A549 (cell line): Measurements from ENCODE around the gene DLGAP1. TPM values are rescaled to one million over a fixed set of nuclear protein-coding genes. Genes with fewer than 3 reads are reported as not detected.

ENCODE experiments used
- ATAC-seq, 2 experiments: fragments of 200-7000 bp in 1 of 2; fragments of >200 bp in 1 of 2; cut with Nextera tagmentation in 1 of 2; cut with Tn5 transposase in 1 of 2; 3 replicates each; pipeline versions ENCODE4 v1.8.0 to v1.9.1; 2018 to 2020; ENCODE audit warnings: mild to moderate bottlenecking in 1 of 2, moderate library complexity in 1 of 2
- CTCF ChIA-PET: fragments of 300-600 bp; sonication (Branson Sonifier 250); formaldehyde crosslinking; extraction: SDS; loops from one replicate; lab custom pipeline; 2021; ENCODE audit warnings: antibody characterized with exemption, inconsistent platforms; lab: Yijun Ruan, JAX
- POLR2A ChIA-PET: fragments of 350-600 bp; formaldehyde crosslinking; extraction: SDS; loops from one replicate; lab custom pipeline; 2021; ENCODE audit warnings: antibody characterized with exemption, inconsistent platforms; lab: Yijun Ruan, JAX
- DNase-seq, 2 experiments: peaks; one replicate each; pipeline versions ENCODE4 v3.0.0 to v3.0.0-alpha.2; 2011 to 2016; ENCODE audit warnings: low read depth in 1 of 2, low spot score in 1 of 2
- FAIRE-seq: peaks from 2 replicates; lab custom pipeline; 2011; peaks lifted over from hg19 to GRCh38; lab: Jason Lieb, UNC
- H3K27ac ChIP-seq, 2 experiments: fragments of >200 bp; sonication (Bioruptor Twin); formaldehyde crosslinking; 3 replicates each; pipeline ENCODE4 v1.5.1; 2016 to 2017
- H3K4me1 ChIP-seq: fragments of >200 bp; sonication (Bioruptor Twin); formaldehyde crosslinking; 3 replicates; pipeline ENCODE4 v1.6.1; 2016
- H3K4me2 ChIP-seq: fragments of >200 bp; sonication (Bioruptor Twin); formaldehyde crosslinking; 3 replicates; pipeline ENCODE4 v1.6.1; 2016
- H3K4me3 ChIP-seq: fragments of >200 bp; sonication (Bioruptor Twin); formaldehyde crosslinking; 3 replicates; pipeline ENCODE4 v1.5.1; 2016
- H3K9me3 ChIP-seq: fragments of >200 bp; sonication (Bioruptor Twin); formaldehyde crosslinking; 3 replicates; pipeline ENCODE4 v1.6.1; 2016
- BHLHE40 ChIP-seq: IDR thresholded peaks from 2 replicates; pipeline ENCODE4 v1.6.1; 2012; ENCODE audit warnings: low read depth, low read length, inconsistent platforms
- FOSL2 ChIP-seq, 2 experiments: fragments of 450-650 bp in 1 of 2; fragments of >200 bp in 1 of 2; sonication (Bioruptor Twin) in 1 of 2; formaldehyde crosslinking; IDR thresholded peaks; 2 replicates each; pipeline versions ENCODE4 v1.5.0 to v1.6.1; 2016 to 2020; ENCODE audit warnings: mild to moderate bottlenecking in 1 of 2, moderate library complexity in 1 of 2
- FOXS1 ChIP-seq: fragments of 250-450 bp; sonication (Bioruptor Pico); IDR thresholded peaks from 2 replicates; pipeline ENCODE4 v1.5.0; 2020; ENCODE audit warnings: mild to moderate bottlenecking, moderate library complexity
- GATA3 ChIP-seq: IDR thresholded peaks from 2 replicates; pipeline ENCODE4 v1.6.1; 2012; ENCODE audit warnings: borderline replicate concordance
- HDAC2 ChIP-seq: fragments of 200-600 bp; sonication (generic); IDR thresholded peaks from 2 replicates; pipeline ENCODE4 v1.6.1; 2016
- HEYL ChIP-seq: fragments of 250-450 bp; sonication (Bioruptor Pico); IDR thresholded peaks from 2 replicates; pipeline ENCODE4 v1.8.0; 2021; ENCODE audit warnings: mild to moderate bottlenecking, moderate library complexity
- HOXB13 ChIP-seq: fragments of 250-450 bp; sonication (Bioruptor Pico); IDR thresholded peaks from 2 replicates; pipeline ENCODE4 v1.5.0; 2020; ENCODE audit warnings: low read depth, mild to moderate bottlenecking, moderate library complexity
- JUNB ChIP-seq: fragments of >200 bp; sonication (Bioruptor Twin); formaldehyde crosslinking; IDR thresholded peaks from 2 replicates; pipeline ENCODE4 v1.6.1; 2016
- MAZ ChIP-seq: fragments of 150-350 bp; IDR thresholded peaks from 2 replicates; pipeline ENCODE4 v1.6.1; 2014; ENCODE audit warnings: antibody characterized with exemption, low read depth, low read length, borderline replicate concordance
- MYC ChIP-seq: IDR thresholded peaks from 2 replicates; pipeline ENCODE4 v1.6.1; 2012; ENCODE audit warnings: mild to moderate bottlenecking, inconsistent platforms, low read length, improper control_type of control experiment, borderline replicate concordance
- RCOR1 ChIP-seq: fragments of 150-350 bp; IDR thresholded peaks from 2 replicates; pipeline ENCODE4 v1.6.1; 2014; ENCODE audit warnings: antibody characterized with exemption, low read length, low read depth
- RFX5 ChIP-seq: fragments of 450-650 bp; IDR thresholded peaks from 2 replicates; pipeline ENCODE4 v1.7.1; 2014; ENCODE audit warnings: antibody characterized with exemption, mild to moderate bottlenecking, moderate library complexity
- RNF2 ChIP-seq: fragments of 200-600 bp; sonication (generic); IDR thresholded peaks from 2 replicates; pipeline ENCODE4 v1.6.1; 2016; ENCODE audit warnings: low read depth, mild to moderate bottlenecking, antibody characterized with exemption, moderate library complexity, borderline replicate concordance
- SREBF2 ChIP-seq: fragments of 450-650 bp; IDR thresholded peaks from 2 replicates; pipeline ENCODE4 v1.6.1; 2014; ENCODE audit warnings: mild to moderate bottlenecking, moderate library complexity
- TFCP2L1 ChIP-seq: fragments of 250-450 bp; sonication (Bioruptor Pico); IDR thresholded peaks from 2 replicates; pipeline ENCODE4 v1.5.0; 2021; ENCODE audit warnings: mild to moderate bottlenecking
- ZNF302 ChIP-seq: fragments of 250-450 bp; sonication (Bioruptor Pico); IDR thresholded peaks from 2 replicates; pipeline ENCODE4 v1.9.0; 2021; ENCODE audit warnings: inconsistent platforms, mild to moderate bottlenecking, moderate library complexity
- WGBS: methylation state at CpG from one replicate; pipeline ENCODE4 v1.1.6; 2017; ENCODE audit errors: missing lambda C conversion rate; 5-methylcytosine and 5-hydroxymethylcytosine counted together
- polyA plus RNA-seq, 4 experiments: library from polyadenylated mRNA; depleted of rRNA in 3 of 4; stranded (reverse); fragments of >200 nt; fragmentation: RNase III in 1 of 4; extraction: RNeasy Plus Mini Kit Qiagen cat#74134 plus additional on column Dnase treatment in 1 of 4; gene quantifications; 2 replicates in 3 of 4; 3 replicates in 1 of 4; pipeline ENCODE4 v1.2.3, GENCODE V29; 2011 to 2017
- TF ChIP-seq, protein P1 (sequence below): IDR thresholded peaks from 2 replicates; pipeline ENCODE4 v1.6.1; 2012
- TF ChIP-seq, protein P2 (sequence below): fragments of 150-350 bp; IDR thresholded peaks from 2 replicates; pipeline ENCODE4 v1.6.1; 2014; ENCODE audit warnings: low read depth, mild to moderate bottlenecking, low read length
- TF ChIP-seq, protein P3 (sequence below): fragments of >200 bp; sonication (Bioruptor Twin); formaldehyde crosslinking; IDR thresholded peaks from 2 replicates; pipeline ENCODE4 v1.6.1; 2016
- TF ChIP-seq, protein P4 (sequence below): fragments of 450-650 bp; IDR thresholded peaks from 2 replicates; pipeline ENCODE4 v1.6.1; 2014; ENCODE audit warnings: antibody characterized with exemption
- TF ChIP-seq, protein P5 (sequence below): IDR thresholded peaks from 2 replicates; pipeline ENCODE4 v1.6.1; 2012
- TF ChIP-seq, protein P6 (sequence below): fragments of 200-600 bp; sonication (generic); IDR thresholded peaks from 2 replicates; pipeline ENCODE4 v1.6.1; 2016; ENCODE audit warnings: antibody characterized with exemption, mild to moderate bottlenecking, moderate library complexity
- TF ChIP-seq, protein P7 (sequence below): fragments of >200 bp; sonication (Bioruptor Twin); formaldehyde crosslinking; IDR thresholded peaks from 3 replicates; pipeline ENCODE4 v1.5.1; 2016
- TF ChIP-seq, protein P8 (sequence below): fragments of >200 bp; sonication (Bioruptor Twin); formaldehyde crosslinking; IDR thresholded peaks from 3 replicates; pipeline ENCODE4 v1.6.1; 2016

The DLGAP1 gene
- polyA plus RNA-seq, 2 of the 4 experiments (the other 2 are of a cell fraction): 0.04 to 0.12 TPM

DNA sequence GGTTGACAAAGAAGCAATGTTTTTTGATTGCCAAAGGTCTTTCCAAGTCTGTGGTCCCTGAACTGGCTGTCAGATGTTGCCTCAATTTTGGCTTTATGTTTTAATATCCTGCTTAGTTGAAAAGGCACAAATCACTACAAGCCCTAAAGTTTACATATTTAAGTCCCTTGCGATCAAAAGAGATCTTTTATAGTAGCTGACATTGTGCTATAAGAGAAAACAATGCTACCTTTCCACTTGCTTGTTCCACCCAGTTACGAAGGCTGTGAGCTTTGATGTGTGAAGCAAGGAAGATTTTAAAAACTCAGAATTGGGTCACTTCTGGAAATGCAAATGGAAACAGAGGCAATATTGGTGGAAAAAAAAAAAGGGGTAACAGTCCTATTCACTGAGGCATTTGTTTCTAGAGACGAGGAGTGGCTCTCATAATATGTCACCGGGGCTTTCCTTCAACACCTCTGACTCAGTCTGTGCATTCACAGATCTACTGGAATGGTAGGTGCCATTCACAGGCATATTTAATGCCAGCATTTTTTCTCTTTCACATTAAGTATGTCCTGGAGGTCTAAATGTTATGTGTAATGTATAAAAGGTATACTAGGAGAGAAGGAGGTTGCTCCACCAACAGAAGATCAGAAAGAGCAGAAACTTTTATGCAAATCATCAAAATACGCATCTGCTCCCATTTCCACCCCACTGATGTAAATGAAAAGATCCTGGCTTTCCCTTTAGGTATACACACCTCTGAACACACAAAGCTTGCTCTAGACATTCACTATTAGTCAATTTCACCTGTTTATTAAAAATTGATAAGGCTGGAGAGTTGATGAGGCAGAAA, 913.3 kb downstream of the DLGAP1 start:
- ChIA-PET CTCF (no interaction called here), POLR2A (interaction anchor here (0.6 kb wide), 1 partner anchor 52 kb away, joined by 5 read pairs; no protein-coding TSS in a partner anchor)
- H3K9me3 ChIP-seq: no peaks in the 10 kb centered on the region
- 67% methylated on average over 5 of the region's 5 CpGs for WGBS
- DNase-seq: no peak
- TF ChIP-seq SREBF2 (no peak), MAZ (no peak), FOSL2 (IDR thresholded peaks at IDR 0.05) (no peak), FOSL2 (CRISPR knock-in tag; IDR thresholded peaks at IDR 0.05) (no peak)
- TF ChIP-seq, protein P1, sequence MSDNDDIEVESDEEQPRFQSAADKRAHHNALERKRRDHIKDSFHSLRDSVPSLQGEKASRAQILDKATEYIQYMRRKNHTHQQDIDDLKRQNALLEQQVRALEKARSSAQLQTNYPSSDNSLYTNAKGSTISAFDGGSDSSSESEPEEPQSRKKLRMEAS: no peak
- TF ChIP-seq, protein P2, sequence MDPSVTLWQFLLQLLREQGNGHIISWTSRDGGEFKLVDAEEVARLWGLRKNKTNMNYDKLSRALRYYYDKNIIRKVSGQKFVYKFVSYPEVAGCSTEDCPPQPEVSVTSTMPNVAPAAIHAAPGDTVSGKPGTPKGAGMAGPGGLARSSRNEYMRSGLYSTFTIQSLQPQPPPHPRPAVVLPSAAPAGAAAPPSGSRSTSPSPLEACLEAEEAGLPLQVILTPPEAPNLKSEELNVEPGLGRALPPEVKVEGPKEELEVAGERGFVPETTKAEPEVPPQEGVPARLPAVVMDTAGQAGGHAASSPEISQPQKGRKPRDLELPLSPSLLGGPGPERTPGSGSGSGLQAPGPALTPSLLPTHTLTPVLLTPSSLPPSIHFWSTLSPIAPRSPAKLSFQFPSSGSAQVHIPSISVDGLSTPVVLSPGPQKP: no peak
- TF ChIP-seq, protein P3, sequence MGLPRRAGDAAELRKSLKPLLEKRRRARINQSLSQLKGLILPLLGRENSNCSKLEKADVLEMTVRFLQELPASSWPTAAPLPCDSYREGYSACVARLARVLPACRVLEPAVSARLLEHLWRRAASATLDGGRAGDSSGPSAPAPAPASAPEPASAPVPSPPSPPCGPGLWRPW: no peak
- TF ChIP-seq, all 56 proteins: peak for 0
- Histone ChIP-seq H3K4me1 (peaks cover 7% of the 10 kb centered on the region; the same call in 1 of the 3 replicates), H3K4me3 (no peak overlapping the region), H3K27ac (no peak overlapping the region), H3K4me2 (no peak overlapping the region)
- ATAC-seq: no peak
- no peak for FAIRE-seq

DNA sequence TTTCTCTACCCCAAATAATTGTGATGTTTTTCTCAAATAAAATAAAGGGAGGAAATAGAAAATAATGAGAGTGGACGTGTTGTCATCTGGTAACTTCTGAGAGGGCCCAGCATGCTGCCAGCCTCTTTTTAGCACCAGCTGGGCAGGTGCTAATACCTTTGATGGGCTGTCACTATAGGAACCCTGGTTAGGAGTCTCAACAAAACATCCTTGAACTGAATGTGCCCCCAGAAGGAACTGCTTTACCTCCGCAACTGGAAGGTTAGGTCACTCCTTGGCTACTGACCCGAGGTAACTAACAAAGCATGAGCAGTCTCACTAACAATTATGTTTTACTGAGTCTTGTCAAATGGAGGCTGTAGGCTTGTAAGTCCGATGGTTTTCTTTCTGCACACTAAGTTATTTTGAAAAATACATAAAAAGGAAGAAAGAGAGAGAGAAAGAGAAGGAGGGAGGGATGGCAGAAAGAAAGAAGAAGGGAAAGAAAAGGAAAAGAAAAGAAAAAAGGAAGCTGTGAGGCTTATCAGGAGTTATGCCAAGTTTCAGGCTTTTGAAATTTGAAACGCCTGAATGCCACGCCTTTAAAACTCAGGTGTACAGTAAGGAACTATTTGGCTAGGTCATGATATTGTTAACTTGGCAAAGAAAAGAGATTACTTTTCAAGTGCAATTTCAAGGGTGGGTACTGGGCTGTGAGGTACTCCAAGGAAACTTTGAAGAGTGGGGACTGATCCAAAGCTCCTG, 914.1 kb downstream of the DLGAP1 start:
- POLR2A ChIA-PET: interaction anchor here (0.6 kb wide), 1 partner anchor 53 kb away, joined by 5 read pairs; no protein-coding TSS in a partner anchor
- 68% methylated on average over 6 of the region's 6 CpGs for WGBS
- ATAC-seq (no peak), DNase-seq (no peak)
- TF ChIP-seq HOXB13 (CRISPR knock-in tag) (no peak), FOXS1 (CRISPR knock-in tag) (no peak), GATA3 (no peak), BHLHE40 (no peak), TFCP2L1 (CRISPR knock-in tag) (no peak), ZNF302 (CRISPR knock-in tag) (no peak), RCOR1 (no peak), RFX5 (no peak), JUNB (no peak), HEYL (CRISPR knock-in tag) (no peak), MYC (no peak), RNF2 (no peak), HDAC2 (no peak)
- TF ChIP-seq, protein P4, sequence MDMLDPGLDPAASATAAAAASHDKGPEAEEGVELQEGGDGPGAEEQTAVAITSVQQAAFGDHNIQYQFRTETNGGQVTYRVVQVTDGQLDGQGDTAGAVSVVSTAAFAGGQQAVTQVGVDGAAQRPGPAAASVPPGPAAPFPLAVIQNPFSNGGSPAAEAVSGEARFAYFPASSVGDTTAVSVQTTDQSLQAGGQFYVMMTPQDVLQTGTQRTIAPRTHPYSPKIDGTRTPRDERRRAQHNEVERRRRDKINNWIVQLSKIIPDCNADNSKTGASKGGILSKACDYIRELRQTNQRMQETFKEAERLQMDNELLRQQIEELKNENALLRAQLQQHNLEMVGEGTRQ: no peak
- TF ChIP-seq, protein P5, sequence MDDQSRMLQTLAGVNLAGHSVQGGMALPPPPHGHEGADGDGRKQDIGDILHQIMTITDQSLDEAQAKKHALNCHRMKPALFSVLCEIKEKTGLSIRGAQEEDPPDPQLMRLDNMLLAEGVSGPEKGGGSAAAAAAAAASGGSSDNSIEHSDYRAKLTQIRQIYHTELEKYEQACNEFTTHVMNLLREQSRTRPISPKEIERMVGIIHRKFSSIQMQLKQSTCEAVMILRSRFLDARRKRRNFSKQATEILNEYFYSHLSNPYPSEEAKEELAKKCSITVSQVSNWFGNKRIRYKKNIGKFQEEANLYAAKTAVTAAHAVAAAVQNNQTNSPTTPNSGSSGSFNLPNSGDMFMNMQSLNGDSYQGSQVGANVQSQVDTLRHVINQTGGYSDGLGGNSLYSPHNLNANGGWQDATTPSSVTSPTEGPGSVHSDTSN: no peak
- TF ChIP-seq, protein P6, sequence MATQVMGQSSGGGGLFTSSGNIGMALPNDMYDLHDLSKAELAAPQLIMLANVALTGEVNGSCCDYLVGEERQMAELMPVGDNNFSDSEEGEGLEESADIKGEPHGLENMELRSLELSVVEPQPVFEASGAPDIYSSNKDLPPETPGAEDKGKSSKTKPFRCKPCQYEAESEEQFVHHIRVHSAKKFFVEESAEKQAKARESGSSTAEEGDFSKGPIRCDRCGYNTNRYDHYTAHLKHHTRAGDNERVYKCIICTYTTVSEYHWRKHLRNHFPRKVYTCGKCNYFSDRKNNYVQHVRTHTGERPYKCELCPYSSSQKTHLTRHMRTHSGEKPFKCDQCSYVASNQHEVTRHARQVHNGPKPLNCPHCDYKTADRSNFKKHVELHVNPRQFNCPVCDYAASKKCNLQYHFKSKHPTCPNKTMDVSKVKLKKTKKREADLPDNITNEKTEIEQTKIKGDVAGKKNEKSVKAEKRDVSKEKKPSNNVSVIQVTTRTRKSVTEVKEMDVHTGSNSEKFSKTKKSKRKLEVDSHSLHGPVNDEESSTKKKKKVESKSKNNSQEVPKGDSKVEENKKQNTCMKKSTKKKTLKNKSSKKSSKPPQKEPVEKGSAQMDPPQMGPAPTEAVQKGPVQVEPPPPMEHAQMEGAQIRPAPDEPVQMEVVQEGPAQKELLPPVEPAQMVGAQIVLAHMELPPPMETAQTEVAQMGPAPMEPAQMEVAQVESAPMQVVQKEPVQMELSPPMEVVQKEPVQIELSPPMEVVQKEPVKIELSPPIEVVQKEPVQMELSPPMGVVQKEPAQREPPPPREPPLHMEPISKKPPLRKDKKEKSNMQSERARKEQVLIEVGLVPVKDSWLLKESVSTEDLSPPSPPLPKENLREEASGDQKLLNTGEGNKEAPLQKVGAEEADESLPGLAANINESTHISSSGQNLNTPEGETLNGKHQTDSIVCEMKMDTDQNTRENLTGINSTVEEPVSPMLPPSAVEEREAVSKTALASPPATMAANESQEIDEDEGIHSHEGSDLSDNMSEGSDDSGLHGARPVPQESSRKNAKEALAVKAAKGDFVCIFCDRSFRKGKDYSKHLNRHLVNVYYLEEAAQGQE: no peak
- TF ChIP-seq, protein P7, sequence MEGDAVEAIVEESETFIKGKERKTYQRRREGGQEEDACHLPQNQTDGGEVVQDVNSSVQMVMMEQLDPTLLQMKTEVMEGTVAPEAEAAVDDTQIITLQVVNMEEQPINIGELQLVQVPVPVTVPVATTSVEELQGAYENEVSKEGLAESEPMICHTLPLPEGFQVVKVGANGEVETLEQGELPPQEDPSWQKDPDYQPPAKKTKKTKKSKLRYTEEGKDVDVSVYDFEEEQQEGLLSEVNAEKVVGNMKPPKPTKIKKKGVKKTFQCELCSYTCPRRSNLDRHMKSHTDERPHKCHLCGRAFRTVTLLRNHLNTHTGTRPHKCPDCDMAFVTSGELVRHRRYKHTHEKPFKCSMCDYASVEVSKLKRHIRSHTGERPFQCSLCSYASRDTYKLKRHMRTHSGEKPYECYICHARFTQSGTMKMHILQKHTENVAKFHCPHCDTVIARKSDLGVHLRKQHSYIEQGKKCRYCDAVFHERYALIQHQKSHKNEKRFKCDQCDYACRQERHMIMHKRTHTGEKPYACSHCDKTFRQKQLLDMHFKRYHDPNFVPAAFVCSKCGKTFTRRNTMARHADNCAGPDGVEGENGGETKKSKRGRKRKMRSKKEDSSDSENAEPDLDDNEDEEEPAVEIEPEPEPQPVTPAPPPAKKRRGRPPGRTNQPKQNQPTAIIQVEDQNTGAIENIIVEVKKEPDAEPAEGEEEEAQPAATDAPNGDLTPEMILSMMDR: no peak
- TF ChIP-seq, protein P8, sequence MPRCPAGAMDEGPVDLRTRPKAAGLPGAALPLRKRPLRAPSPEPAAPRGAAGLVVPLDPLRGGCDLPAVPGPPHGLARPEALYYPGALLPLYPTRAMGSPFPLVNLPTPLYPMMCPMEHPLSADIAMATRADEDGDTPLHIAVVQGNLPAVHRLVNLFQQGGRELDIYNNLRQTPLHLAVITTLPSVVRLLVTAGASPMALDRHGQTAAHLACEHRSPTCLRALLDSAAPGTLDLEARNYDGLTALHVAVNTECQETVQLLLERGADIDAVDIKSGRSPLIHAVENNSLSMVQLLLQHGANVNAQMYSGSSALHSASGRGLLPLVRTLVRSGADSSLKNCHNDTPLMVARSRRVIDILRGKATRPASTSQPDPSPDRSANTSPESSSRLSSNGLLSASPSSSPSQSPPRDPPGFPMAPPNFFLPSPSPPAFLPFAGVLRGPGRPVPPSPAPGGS: no peak
- TF ChIP-seq, all 56 proteins: peak for 0
- Histone ChIP-seq H3K4me1 (peaks cover 7% of the 10 kb centered on the region; the same call in 1 of the 3 replicates), H3K4me3 (no peak overlapping the region), H3K4me2 (no peak overlapping the region), H3K27ac (no peak overlapping the region), H3K9me3 (no peaks in the 10 kb centered on the region)
- no peak for FAIRE-seq
- CTCF ChIA-PET: no interaction called here
